NCI-H2107 treated with DMSO at 0.1 percent for 48 hours (cell line): ENCODE data around the gene DCUN1D1.

Source experiments
- DNase-seq: peaks from one replicate; lab custom pipeline; 2025; ENCODE audit not compliant: unreplicated experiment; lab: John Stamatoyannopoulos, UW

DCUN1D1 gene

GRCh38 chr3:182973047-182973446 lies 7.3 kb downstream of the DCUN1D1 start:
- no peak for DNase-seq

GRCh38 chr3:182972387-182972786 lies 8.0 kb downstream of the DCUN1D1 start:
- no peak for DNase-seq

- DNase-seq = no peak
These were observed 8.7 kb downstream of the DCUN1D1 start for GRCh38 chr3:182971637-182972036.

GRCh38 chr3:182970811-182971418 lies 9.4 kb downstream of the DCUN1D1 start:
- no peak for DNase-seq

- no peak for DNase-seq
These were observed 10.5 kb downstream of the DCUN1D1 start for GRCh38 chr3:182969853-182970252.

- DNase-seq = no peak
These were observed 11.1 kb downstream of the DCUN1D1 start for GRCh38 chr3:182969277-182969676.

GRCh38 chr3:182967218-182968204 lies 12.8 kb downstream of the DCUN1D1 start:
- no peak for DNase-seq

GRCh38 chr3:182965861-182966366 lies 14.4 kb downstream of the DCUN1D1 start:
- no peak for DNase-seq

- DNase-seq = no peak
These were observed 16.2 kb downstream of the DCUN1D1 start for GRCh38 chr3:182964179-182964578.

- no peak for DNase-seq
These were observed 18.2 kb downstream of the DCUN1D1 start for GRCh38 chr3:182962166-182962565.

- DNase-seq = no peak
These were observed 20.6 kb downstream of the DCUN1D1 start for GRCh38 chr3:182959474-182960350.

GRCh38 chr3:182957676-182958266 lies 22.6 kb downstream of the DCUN1D1 start:
- DNase-seq = no peak

GRCh38 chr3:182957226-182957625 lies 23.1 kb downstream of the DCUN1D1 start:
- DNase-seq = no peak

GRCh38 chr3:182954553-182955235 lies 25.6 kb downstream of the DCUN1D1 start:
- DNase-seq = no peak

- no peak for DNase-seq
These were observed 30.6 kb downstream of the DCUN1D1 start for GRCh38 chr3:182949688-182950087.

GRCh38 chr3:182948305-182948704 lies 32.0 kb downstream of the DCUN1D1 start:
- DNase-seq = no peak

- DNase-seq = no peak
These were observed 32.5 kb downstream of the DCUN1D1 start for GRCh38 chr3:182947888-182948287.

GRCh38 chr3:182941719-182942118 lies 38.6 kb downstream of the DCUN1D1 start:
- DNase-seq = no peak

- DNase-seq = no peak
These were observed 40.0 kb downstream of the DCUN1D1 start for GRCh38 chr3:182940266-182940808.
